ENCODE measurements around the gene CCNI2. TPM values are rescaled to one million over a fixed set of nuclear protein-coding genes. Genes with fewer than 3 reads are reported as not detected.

Gene CCNI2
- total RNA-seq, 1 experiment from 2014 or later = 1.4 TPM

DNA sequence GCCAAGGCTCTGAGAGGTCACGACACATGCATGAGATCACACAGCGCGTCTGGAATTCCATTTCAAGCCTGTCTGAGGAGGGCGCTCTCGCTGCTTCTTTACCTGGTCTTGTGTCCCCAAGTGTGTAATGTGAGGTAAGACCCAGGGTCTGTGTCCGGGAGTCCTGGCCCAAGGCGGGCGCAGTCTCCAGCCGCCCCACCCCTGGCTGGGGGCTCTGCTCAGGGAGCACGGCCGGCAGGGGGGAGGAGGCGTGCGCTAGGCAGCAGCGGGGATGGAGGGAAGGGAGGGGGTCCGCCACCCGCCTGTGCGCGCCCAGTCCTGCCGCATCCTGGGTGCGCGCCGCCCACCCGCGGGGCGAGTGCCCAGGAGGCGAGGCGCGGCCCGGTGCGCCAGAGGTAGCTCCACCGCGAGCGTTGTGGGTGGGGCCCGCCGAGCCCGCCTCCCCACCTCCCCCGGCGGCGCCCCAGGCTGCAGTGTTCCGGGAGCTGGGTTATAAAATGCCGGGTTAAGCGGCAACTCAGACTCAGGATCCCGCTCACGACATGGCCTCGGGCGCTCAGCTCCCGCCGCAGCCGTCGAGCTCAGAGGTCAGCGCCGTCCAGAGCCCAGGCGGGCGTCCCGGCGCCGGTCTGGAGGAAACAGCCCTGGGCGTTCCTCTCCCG is at the start of gene CCNI2 (continued):
- no peak for TF ChIP-seq EZH2 (IDR thresholded peaks at IDR 0.05)
- TF ChIP-seq ZFX (IDR thresholded peaks at IDR 0.05) = no peak
- no peak for TF ChIP-seq CEBPB (IDR thresholded peaks at IDR 0.05; ENCODE audit: low read depth)
- TF ChIP-seq EZH2phosphoT487 (IDR thresholded peaks at IDR 0.05; ENCODE audit: borderline replicate concordance) = no peak
- TF ChIP-seq RAD21 (IDR thresholded peaks at IDR 0.05; ENCODE audit: low read depth) = peak; percentile 55
- no peak for TF ChIP-seq JUND (IDR thresholded peaks at IDR 0.05)
- no peak for TF ChIP-seq ELF1 (IDR thresholded peaks at IDR 0.05; ENCODE audit: borderline replicate concordance, low read depth)
- no peak for TF ChIP-seq FOSL1 (IDR thresholded peaks at IDR 0.05; ENCODE audit: low read depth)
- TF ChIP-seq POLR2AphosphoS5 (IDR thresholded peaks at IDR 0.05; ENCODE audit: low read depth, low read length) = peak; percentile 26; the same call in 1 of the 2 replicates

GRCh38 chr5:132704875-132705274 is 42.4 kb upstream of the CCNI2 start:
- H3K4me3 ChIP-seq (replicated peaks in 1 of 2; ENCODE audit: low read depth in 1 of 2, low read length in 2 of 2) = no peak overlapping the region
- POLR2A ChIA-PET = no interaction called here
- H3K27me3 ChIP-seq (ENCODE audit: insufficient read depth, low read length) = no peaks in the 10 kb centered on the region
- DNase-seq (ENCODE audit: low read depth, low spot score) (no peak), ATAC-seq (no peak)
- no peaks in the 10 kb centered on the region for H4K20me1 ChIP-seq (ENCODE audit: insufficient read depth)
- TF ChIP-seq FOSL1 (IDR thresholded peaks at IDR 0.05; ENCODE audit: low read depth) = no peak
- no peak overlapping the region for H2AFZ ChIP-seq (ENCODE audit: low read depth, low read length, poor library complexity, severe bottlenecking)
- no peaks in the 10 kb centered on the region for H3K9me3 ChIP-seq (ENCODE audit: control insufficient read depth in 1 of 2, insufficient read depth in 1 of 2, low read depth in 1 of 2, low read length in 2 of 2)
- CTCF ChIA-PET = no interaction called here
- no peaks in the 10 kb centered on the region for H3K9me2 ChIP-seq (ENCODE audit: insufficient read depth)
- H3K9ac ChIP-seq (ENCODE audit: low read length) = no peak overlapping the region
- H3K79me2 ChIP-seq (ENCODE audit: insufficient read depth, low read length) = no peaks in the 10 kb centered on the region
- H3K4me2 ChIP-seq (ENCODE audit: low read length) = no peak overlapping the region
- no peak overlapping the region for H3K27ac ChIP-seq (ENCODE audit: low read depth, low read length)
- peaks cover 4 to 6% of the 10 kb centered on the region in 2 experiments; a peak in 2 of 4 replicates for H3K36me3 ChIP-seq (ENCODE audit: control insufficient read depth in 1 of 2, insufficient read depth in 2 of 2, low read length in 2 of 2)
- RAD21 ChIA-PET (ENCODE audit: low non-redundant PET in 1 of 2, low total read pairs in 2 of 2, uncharacterized antibody in 2 of 2, unreplicated experiment in 2 of 2) = no interaction called here
- H3K4me1 ChIP-seq (ENCODE audit: control insufficient read depth in 1 of 2, insufficient read depth in 2 of 2, low read length in 2 of 2) = no peaks in the 10 kb centered on the region
- no TSS peak for BruUV-seq (replicated peaks)
- intact Hi-C loops (cut with micrococcal nuclease) = no loop called here

DNA sequence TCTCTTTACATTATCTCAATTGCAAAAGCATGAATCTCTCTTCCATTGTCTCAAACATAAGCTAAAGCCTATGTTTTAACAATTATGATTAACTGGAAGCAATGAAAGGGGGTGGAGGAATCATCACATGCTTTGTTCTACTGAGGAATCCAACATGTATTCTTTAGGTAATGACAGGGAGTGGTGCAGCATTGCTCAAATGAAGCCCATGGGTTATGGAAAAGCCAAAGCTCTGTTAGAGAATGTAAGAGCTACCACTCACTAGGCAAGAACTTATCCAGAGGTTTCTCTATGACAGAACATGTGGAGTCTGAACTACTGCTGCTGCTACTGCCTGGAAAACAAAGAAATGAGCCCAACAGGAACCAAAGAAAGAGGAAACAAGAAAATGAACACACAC is 38.6 kb upstream of the CCNI2 start:
- no TSS peak for BruUV-seq (replicated peaks)
- Histone ChIP-seq H3K9ac (ENCODE audit: low read length) (no peak overlapping the region), H3K4me2 (ENCODE audit: low read length) (no peak overlapping the region), H4K20me1 (ENCODE audit: insufficient read depth) (no peaks in the 10 kb centered on the region), H3K79me2 (ENCODE audit: insufficient read depth, low read length) (no peaks in the 10 kb centered on the region), H3K9me2 (ENCODE audit: insufficient read depth) (no peaks in the 10 kb centered on the region), H3K27ac (ENCODE audit: low read depth, low read length) (no peak overlapping the region), H3K4me3 (replicated peaks in 1 of 2; ENCODE audit: low read depth in 1 of 2, low read length in 2 of 2) (no peak overlapping the region), H3K27me3 (ENCODE audit: insufficient read depth, low read length) (no peaks in the 10 kb centered on the region), H3K4me1 (ENCODE audit: control insufficient read depth in 1 of 2, insufficient read depth in 2 of 2, low read length in 2 of 2) (no peaks in the 10 kb centered on the region), H2AFZ (ENCODE audit: low read depth, low read length, poor library complexity, severe bottlenecking) (no peak overlapping the region), H3K36me3 (ENCODE audit: control insufficient read depth in 1 of 2, insufficient read depth in 2 of 2, low read length in 2 of 2) (no peaks in the 10 kb centered on the region), H3K9me3 (ENCODE audit: control insufficient read depth in 1 of 2, insufficient read depth in 1 of 2, low read depth in 1 of 2, low read length in 2 of 2) (no peaks in the 10 kb centered on the region)
- POLR2A ChIA-PET = no interaction called here
- ATAC-seq (no peak), DNase-seq (ENCODE audit: low read depth, low spot score) (no peak)
- CTCF ChIA-PET = interaction anchor here (2.2 kb wide), 1 partner anchor 9 kb away, joined by 5 read pairs; no protein-coding TSS in a partner anchor
- RAD21 ChIA-PET (ENCODE audit: low non-redundant PET in 1 of 2, low total read pairs in 2 of 2, uncharacterized antibody in 2 of 2, unreplicated experiment in 2 of 2) = interaction anchor here in 1 of 2 experiments (1.0 kb wide), 1 partner anchor 182 kb away, joined by 4 read pairs; no protein-coding TSS in a partner anchor
- intact Hi-C loops (cut with micrococcal nuclease) = no loop called here
- TF ChIP-seq JUND (IDR thresholded peaks at IDR 0.05) = no peak
- TF ChIP-seq EZH2 (IDR thresholded peaks at IDR 0.05) = no peak
- TF ChIP-seq FOSL1 (IDR thresholded peaks at IDR 0.05; ENCODE audit: low read depth) = no peak
- TF ChIP-seq REST (IDR thresholded peaks at IDR 0.05; ENCODE audit: low read depth) = no peak
- TF ChIP-seq, protein P1, sequence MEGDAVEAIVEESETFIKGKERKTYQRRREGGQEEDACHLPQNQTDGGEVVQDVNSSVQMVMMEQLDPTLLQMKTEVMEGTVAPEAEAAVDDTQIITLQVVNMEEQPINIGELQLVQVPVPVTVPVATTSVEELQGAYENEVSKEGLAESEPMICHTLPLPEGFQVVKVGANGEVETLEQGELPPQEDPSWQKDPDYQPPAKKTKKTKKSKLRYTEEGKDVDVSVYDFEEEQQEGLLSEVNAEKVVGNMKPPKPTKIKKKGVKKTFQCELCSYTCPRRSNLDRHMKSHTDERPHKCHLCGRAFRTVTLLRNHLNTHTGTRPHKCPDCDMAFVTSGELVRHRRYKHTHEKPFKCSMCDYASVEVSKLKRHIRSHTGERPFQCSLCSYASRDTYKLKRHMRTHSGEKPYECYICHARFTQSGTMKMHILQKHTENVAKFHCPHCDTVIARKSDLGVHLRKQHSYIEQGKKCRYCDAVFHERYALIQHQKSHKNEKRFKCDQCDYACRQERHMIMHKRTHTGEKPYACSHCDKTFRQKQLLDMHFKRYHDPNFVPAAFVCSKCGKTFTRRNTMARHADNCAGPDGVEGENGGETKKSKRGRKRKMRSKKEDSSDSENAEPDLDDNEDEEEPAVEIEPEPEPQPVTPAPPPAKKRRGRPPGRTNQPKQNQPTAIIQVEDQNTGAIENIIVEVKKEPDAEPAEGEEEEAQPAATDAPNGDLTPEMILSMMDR (IDR thresholded peaks at IDR 0.05 in 2 of 3, conservative IDR thresholded peaks at IDR 0.05 in 1 of 3; ENCODE audit: borderline replicate concordance in 1 of 3, insufficient read depth in 1 of 3, low read depth in 2 of 3, low read length in 2 of 3) = no peak
- TF ChIP-seq ATF3 (IDR thresholded peaks at IDR 0.05) = no peak
- TF ChIP-seq TCF7L2 (IDR thresholded peaks at IDR 0.05; ENCODE audit: borderline replicate concordance, extremely low read depth, insufficient read depth, insufficient read length) = no peak
